HG02973 (cell line): ENCODE data around the gene AHI1.
"Not testable (repeated sequence)": the region's sequence is repeated elsewhere in the genome, so short reads cannot be mapped to it uniquely, and the experiment has no call there.

Source experiments
- ATAC-seq: cut with Tn5 transposase; IDR thresholded peaks from one replicate; pipeline ENCODE4 v1.9.1; 2021; ENCODE audit warnings: moderate library complexity; ENCODE audit not compliant: unreplicated experiment

AHI1 gene

DNA sequence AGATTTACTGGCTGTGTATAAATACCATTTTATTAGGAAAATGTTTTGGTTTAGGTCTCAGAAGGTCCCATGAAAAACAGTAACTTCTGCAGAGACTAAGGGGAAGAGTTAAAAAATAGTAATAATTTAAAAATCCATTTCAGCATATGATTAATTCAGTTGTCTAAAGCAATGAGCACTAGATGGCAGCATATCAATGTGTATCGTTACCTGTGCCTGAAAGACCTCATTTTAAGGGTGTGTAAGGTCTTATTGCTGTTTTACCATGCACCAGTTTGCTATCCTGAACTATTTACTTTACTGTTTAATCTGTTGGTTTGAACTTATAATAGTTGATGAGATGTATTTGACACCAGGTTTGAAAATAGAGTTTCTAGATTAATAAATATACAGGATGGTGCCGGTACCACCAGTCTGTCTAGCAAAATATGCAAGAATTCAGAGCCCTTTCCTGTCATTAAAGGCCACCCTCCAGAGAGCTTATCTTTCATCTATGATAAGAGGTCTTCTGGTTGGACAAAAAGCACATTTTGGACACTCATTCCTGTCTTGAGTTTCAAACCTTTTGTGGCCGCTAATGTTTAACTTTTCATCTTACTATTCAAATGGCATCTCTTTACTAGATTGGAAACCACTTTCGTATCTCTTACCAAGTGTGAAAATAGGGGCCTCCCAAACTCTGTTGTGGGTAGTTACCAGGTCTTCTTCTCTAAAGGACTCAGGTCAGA is 8.9 kb upstream of the AHI1 start:
- peak; percentile 85 for ATAC-seq

DNA sequence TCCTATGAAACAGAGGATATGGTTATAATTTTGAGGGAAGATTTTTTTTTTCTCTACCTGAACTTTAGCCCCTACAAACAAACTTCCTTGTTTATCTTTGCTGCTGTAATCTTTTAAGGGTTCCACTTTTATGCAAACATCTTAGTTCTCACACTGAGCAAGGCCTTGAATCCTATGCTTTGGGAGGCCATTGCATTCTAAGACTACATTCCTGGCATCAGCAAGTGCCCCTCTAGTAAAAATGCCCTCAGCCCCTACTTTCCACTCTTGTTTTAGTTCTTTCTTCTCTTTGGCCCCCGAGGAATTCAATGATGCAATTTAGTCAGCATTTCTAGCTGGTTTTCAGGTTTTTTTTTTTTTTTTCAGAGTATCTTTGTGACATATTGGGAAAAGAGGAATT is 8.1 kb upstream of the AHI1 start:
- ATAC-seq = no peak

DNA sequence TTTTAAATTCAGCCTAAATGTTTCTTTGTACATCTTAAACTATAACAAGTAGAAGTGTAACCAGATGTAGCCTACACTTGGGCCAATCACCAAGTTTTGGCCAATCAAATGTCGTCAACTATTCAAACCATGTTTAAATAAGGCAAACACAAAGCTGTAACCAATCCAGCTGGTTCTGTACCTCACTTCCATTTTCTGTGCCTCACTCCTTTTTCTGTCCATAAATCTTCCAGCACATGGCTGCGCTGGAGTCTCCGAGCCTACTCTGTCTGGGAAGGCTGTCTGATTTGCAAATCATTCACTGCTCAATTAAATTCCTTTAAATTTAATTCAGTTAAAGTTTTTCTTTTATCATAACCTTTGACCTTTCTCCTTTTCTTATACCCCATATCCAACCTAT is 7.7 kb upstream of the AHI1 start:
- no peak for ATAC-seq

DNA sequence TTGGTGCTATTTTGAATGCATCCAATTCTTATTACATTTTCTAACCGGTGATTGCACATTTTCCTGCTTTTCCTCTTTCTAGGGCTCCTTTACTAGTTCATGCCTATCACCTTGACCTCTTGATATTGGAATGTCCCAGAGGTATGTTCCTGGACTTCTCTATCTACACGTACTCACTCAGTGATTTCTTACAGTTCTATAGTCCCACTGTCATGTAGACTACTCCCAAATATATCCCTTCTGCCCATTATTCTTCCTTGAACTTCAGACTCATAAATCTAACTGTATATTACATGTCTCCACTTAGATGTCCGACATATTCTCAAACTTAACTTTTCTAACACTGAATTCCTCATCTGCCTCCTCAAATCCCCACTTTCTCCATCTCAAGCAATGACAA is 7.2 kb upstream of the AHI1 start:
- no peak for ATAC-seq

DNA sequence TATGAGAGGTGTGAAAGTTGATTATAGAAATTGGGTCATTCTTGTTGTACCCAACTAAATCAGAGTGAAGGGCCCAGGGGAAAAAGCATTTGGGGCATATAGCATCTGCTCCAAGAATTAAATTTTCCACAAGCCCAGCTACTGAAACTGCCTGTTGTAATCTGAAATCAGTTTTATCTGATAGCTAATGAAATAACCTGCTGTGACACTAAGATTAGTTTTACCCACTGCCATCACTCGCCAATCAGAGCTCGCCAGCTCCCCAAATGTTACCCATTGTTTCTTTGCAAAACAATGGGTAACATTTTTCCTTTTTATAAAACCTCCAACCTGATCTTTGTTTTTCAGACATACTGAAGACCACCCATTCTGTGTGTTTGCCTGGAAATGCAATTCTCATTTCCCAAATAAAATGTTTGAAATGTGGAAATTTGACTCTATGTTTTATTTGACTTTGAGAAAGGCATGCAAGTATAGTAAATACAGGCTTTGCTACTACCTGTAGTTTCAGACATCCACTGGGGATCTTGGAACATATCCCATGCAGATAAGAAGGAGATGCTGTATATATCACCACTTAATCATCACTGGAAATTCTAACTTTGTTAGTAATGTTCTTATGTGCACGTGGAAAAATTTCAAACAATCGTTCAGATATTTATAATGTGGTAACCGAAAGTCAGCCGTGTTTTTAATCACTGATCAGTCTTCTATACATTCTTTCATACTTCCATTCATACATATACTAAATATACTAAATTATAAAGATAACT is 6.3 kb upstream of the AHI1 start:
- no peak for ATAC-seq

DNA sequence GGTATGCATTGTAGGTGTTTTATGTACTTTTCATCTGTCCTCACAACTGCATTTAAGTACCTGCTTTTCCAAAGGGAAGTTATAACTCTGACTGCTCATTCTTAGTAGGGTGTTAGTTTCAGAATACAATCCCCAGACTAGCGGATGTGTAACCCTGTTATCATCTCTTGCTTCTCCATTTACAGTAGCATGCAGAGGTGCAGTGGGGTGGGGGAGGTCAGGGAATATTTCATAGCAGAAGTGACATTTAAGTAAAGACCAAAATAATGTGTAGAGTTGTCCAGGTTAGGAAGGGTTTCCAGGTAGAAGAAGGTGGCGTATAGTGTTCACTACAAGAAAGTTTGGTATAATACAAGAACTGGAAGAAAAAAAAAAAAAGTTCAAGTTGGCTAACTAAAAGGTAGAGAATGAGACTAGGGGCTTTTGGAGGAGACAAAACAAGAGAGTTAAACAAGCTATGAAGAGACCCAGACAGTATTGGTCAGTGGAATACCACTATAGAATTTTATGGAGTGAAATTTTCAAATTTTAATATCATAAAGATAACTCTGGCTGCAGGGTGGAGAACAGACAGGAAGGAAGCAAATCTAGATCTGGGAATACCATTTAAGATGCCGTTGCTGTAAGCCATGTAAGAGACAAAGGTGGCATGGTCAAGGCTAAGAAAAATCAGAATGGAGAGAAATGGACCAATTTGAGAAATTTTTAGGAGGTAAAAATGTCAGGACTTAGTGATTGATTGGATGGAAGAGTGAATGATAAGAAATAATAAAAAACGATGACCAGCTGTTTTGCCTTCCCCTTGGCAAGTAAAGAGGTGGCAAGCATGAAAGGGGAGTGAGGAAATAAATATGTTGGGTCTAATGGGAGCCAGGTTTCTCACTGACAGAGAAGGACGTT is 2.2 kb upstream of the AHI1 start:
- ATAC-seq = no peak

DNA sequence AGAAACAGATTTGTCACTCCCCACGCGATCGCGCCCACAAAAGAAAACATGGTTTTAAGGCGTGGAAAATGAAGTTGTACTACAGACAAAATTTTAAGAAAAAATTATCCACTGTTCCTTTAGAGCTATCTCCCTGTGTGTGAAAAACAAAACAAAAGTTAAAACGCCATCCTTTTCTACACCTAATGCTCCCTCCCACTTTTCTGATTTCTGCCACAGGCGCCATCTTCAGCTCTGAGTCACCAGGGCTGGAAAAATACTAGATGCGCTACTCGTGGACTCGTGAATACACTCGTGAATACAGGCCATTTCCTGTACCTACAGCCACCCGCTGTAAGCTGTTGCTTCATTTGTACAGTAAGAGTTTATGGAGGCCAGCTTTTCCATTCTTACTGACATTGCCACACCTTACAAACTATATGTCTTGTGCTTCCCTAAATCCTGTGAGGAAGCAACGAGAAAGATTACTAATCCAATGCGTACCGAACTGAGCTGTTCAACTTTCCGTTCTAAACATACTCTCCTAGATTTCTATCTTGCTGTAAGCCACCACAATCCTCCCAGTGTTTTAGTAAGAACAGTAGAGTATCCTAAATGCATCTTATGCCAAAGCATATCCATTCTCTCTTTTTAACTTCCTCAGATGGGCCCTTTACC is 773 bp upstream of the AHI1 start:
- peak; percentile 37 for ATAC-seq

DNA sequence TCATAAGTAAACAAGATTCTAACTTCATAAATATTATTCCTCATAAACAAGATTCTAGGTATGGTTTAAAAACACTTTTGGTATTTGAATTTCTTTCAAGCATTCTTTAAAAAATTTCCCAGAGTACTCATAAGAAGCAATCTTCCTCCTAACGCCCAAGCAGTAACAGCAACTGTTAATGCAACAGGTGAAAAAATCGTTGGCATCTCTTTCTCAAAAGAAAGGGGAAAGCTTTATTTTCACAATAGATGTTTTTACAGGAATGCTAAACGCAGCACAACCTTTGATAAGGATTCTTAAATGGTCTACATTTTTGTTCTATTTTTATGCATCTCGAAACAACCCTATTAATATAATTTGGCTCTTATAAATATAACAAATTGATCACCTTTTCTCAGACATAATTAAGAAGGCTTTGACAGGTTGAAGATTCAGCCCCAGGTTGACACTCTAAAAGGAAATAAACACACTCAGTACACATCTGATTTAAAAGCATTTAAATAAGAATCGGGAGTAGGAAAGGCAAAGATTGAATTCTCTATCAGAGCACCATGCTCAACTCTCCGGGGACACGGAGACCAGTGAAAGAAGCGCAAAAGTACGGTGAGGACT is 634 bp downstream of the AHI1 start:
- ATAC-seq = no peak

DNA sequence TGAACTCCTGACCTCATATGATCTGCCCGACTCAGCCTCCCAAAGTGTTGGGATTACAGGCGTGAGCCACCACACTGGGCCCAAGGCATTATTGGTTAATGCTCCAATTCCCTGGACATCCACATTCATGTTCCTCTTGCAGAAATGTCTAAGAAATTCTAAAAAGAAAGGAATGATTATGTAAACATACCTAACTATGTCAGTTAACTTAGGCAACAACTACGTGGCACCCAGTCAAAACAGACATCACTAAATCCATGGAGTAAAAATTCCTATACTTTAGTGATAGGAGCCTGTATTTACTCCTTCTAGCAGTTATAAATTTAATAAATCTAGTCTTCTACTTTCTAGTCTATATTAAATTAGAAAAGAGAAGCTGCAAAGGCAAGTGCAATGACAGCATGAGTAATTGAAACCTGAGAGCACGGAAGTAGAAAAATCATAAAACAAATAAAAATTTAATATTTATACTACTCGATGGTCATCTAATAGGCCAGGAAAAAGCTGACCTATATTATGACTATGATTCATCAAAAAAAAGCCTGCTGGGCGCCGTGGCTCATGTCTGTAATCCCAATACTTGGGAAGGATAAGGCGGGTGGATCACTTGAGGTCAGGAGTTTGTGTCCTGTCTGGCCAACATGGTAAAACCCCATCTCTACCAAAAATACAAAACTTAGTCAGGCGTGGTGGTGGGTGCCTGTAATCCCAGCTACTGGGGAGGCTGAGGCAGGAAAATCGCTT is 4.2 kb downstream of the AHI1 start:
- ATAC-seq = no peak

DNA sequence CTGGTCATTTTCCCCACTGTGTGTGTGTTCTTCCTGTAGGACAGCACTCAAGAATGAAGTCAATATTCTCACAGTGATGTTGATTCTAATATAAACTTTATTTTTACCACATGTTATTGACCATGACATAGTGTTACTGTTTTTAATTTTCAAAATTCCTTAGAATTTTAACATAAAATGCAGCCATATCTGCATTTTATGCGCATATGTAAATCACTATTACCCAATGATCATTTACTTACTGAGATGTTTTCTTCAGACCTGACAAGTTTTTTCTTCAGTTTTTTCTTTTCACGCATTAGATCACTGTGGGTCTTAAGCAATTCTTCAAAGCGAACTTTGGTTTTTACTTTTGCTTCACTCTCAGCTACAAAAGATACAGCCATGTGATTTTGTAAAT is 7.2 kb downstream of the AHI1 start:
- ATAC-seq = no peak

DNA sequence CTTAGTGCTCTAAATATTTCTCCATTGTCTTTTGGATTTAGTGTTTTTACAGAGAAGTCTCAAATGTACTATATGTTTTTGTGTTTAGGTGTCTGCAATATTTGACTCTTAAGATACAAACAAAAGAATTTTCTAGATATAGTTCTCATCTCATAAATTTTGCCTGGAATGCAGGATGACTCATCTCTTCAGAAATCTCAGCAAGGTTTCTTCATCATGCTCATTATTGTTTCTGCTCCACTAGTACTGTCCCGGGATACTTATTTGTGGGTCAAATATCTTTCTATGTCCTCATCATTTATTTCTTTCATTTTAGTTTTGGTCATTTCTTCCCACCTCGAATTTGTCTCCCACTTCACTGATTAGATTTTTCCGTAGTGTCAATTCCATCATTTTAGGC is 9.5 kb downstream of the AHI1 start:
- no peak for ATAC-seq

DNA sequence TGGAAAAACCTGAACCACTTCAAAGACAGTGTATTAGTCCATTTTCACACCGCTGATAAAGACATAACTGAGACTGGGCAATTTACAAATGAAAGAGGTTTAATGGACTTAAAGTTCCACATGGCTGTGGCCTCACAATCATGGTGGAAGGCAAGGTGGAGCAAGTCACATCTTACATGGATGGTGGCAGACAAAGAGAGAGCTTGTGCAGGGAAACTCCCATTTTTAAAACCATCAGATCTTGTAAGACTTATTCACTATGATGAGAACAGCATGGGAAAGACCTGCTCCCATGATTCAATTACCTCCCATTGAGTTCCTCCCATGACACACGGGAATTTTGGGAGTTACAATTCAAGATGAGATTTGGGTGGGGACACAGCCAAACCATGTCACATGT is 13.6 kb downstream of the AHI1 start:
- not testable (repeated sequence) for ATAC-seq

DNA sequence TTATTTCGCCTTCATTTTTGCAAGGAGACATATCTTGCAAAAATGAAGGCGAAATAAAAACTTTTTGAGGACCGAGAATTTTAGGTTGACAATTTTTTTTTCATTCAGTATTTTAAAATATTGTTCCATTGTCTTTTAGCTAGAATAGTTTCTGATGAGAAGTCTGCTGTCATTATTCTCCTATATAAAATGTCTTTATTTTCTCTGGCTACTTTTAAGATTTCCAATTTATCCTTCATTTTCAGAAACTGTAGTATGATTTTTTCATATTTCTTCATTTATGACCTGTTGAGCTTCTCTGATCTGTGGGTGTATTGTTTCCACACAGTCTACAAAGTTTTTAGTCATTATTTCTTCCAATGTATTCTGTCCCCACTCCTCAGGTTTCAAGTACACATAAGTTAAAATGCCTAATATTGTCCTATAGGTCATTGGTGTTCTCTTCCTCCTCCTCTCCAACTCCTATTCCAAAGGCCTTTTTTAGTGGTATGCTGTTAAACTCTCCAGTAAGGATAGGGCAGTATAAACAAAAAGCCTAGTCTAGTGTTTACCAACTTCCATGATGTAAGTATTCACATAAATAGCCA is 15.7 kb downstream of the AHI1 start:
- no peak for ATAC-seq

DNA sequence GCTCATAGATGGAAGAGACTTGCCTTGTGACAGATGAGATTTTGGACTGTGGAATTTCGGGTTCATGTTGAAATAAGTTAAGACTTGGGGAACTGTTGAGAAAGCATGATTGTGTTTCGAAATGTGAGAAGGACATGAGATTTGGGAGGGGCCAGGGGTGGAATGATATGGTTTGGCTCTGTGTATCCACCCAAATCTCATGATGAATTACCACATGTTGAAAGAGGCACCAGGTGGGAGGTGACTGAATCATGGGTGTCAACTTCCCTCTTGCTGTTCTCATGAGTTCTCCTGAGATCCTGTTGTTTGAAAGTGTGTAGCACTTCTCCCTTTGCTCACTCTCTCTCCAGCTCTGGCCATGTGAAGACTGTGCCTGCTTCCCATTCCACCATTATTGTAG is 17.9 kb downstream of the AHI1 start:
- ATAC-seq = no peak

DNA sequence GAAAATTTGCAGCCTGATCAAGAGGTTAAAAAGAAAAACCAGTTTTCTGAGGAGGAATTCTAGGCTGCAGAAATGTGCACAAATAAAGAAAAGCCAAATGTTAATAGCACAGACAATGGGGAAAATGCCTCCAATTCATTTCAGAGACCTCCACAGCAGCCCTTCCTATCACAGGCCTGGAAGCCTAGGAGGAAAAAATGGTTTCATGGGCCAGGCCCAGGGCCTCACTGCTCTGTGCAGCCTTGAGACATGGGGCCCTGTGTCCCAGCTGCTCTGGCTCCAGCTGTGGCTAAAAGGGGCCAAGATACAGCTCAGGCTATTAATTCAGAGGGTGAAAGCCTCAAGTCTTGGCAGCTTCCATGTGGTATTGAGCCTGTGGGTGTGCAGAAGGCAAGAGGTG is 18.9 kb downstream of the AHI1 start:
- ATAC-seq = no peak

DNA sequence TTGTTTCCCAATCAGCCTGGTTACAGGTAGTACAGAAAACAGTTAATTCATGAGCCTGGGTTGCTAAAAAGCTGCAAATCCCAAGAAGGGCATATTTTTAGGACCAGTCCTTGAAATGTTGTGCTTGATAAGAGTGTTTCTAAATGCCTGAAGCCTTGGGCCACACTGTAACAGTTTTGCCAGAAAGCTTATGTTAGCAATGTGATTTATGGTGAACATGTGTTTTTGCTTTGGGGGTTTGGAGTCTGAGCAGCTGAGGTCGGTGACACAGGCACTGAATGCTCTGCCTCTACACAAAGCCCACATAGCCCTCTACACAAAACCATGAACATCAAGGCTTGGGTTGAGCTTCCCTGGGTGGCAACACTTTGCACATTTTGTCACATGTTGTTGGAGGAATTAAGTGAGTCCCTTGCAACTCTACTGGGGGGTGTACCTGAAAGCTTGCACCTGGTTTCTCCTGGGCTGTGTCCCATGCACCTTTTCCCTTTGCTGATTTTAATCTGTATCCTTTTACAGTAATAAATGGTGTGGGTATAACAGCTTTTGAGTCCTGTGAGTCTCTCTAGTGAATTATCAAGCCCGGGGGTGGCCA is 22.2 kb downstream of the AHI1 start:
- no peak for ATAC-seq

DNA sequence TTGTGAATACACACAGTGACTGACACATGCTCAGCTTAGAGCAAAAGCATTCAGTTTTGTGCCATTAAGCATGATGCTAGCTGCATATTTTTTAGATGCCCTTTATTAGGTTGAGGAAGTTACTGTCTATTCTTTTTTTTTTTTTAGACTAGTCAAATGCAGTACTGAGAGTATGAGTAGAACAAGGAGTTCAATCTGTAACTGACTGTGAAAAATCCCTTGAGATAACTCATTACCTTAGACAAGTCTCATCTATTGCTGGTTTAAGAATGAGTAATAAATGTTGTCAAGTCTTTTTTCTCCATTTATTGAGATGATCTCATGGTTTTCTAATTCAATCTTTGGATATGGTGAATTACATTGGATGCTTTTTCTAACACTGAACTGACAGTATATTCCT is 23.2 kb downstream of the AHI1 start:
- ATAC-seq = no peak

DNA sequence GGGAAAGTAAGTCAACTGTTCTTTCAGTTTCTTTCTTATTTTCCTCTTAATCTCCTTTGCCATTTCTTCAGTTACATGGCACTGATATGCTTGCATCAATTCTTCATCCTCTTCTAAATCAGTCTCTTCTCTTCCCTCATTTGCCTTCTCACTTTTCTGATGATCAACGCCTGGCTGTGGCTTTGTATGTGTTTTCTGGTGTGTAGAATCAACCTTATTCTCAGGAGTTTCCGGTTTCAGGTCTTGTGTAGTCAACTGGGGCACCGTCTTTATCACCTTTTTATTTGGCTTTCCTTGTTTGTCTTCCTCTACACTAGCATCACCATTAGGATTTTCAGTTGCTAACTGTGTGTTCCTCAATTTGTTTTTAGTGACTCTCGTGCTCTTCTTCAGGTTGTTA is 31.6 kb downstream of the AHI1 start:
- ATAC-seq = peak; percentile 22

DNA sequence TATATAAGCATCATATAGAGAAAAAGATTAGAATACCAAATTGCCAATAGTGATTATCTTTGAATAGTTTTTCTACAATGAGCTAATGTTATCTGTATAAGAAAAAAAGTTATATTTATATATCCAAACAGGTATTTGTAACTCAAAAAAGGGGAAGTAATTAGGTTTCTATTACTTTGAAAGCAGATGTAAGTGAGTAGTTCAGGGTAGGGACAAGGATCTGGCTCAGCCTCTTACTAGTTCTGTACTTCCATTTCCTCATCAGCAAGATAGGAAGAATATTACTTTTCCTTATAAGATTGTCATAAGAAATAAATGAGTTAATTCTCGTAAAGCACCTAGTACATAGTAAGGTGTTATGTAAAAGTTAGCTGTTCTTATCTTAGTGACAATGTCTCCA is 32.2 kb downstream of the AHI1 start:
- ATAC-seq = peak; percentile 80
